ENCODE data around the gene DTX2. TPM values are rescaled to one million over a fixed set of nuclear protein-coding genes. Genes with fewer than 3 reads are reported as not detected.
"Not testable (repeated sequence)": the region's sequence is repeated elsewhere in the genome, so short reads cannot be mapped to it uniquely, and the experiment has no call there.

DTX2 gene
- total and polyA plus RNA-seq, 9 donors: 5.2 to 11.3 (median 8.0) TPM

- H3K4me3 ChIP-seq (ENCODE audit: low read length); H3K27me3 ChIP-seq (ENCODE audit: control insufficient read depth, insufficient read depth, low read length); H3K36me3 ChIP-seq (ENCODE audit: control insufficient read depth, insufficient read depth, low read length); DNase-seq; H3K9me3 ChIP-seq (replicated peaks; ENCODE audit: control insufficient read depth, low read depth, low read length); H3K27ac ChIP-seq (ENCODE audit: low read length): not testable (repeated sequence)
- WGBS (ENCODE audit: insufficient coverage): no CpG with 5 or more reads among the region's 31 CpGs
- H3K4me1 ChIP-seq (ENCODE audit: control insufficient read depth, insufficient read depth, low read length): peaks cover 11% of the 10 kb centered on the region
Observed at GRCh38 chr7:76511911-76512885, 50.7 kb downstream of the DTX2 start.

- H3K9me3 ChIP-seq (replicated peaks; ENCODE audit: control insufficient read depth, low read depth, low read length): no peaks in the 10 kb centered on the region
- H3K4me3 ChIP-seq (ENCODE audit: low read length): no peak overlapping the region
- no peaks in the 10 kb centered on the region for H3K27me3 ChIP-seq (ENCODE audit: control insufficient read depth, insufficient read depth, low read length)
- peaks cover 11% of the 10 kb centered on the region for H3K4me1 ChIP-seq (ENCODE audit: control insufficient read depth, insufficient read depth, low read length)
- H3K27ac ChIP-seq (ENCODE audit: low read length): no peak overlapping the region
- 37% methylated on average over 16 of the region's 21 CpGs for WGBS (ENCODE audit: insufficient coverage)
- DNase-seq: no peak
- H3K36me3 ChIP-seq (ENCODE audit: control insufficient read depth, insufficient read depth, low read length): no peaks in the 10 kb centered on the region
Observed at GRCh38 chr7:76512941-76513816, 51.7 kb downstream of the DTX2 start.

GRCh38 chr7:76513817-76514799 lies 52.6 kb downstream of the DTX2 start:
- Histone ChIP-seq H3K9me3 (replicated peaks; ENCODE audit: control insufficient read depth, low read depth, low read length) (no peaks in the 10 kb centered on the region), H3K36me3 (ENCODE audit: control insufficient read depth, insufficient read depth, low read length) (no peaks in the 10 kb centered on the region), H3K4me1 (ENCODE audit: control insufficient read depth, insufficient read depth, low read length) (peaks cover 11% of the 10 kb centered on the region), H3K27ac (ENCODE audit: low read length) (no peak overlapping the region), H3K27me3 (ENCODE audit: control insufficient read depth, insufficient read depth, low read length) (no peaks in the 10 kb centered on the region), H3K4me3 (ENCODE audit: low read length) (no peak overlapping the region)
- no peak for DNase-seq
- WGBS (ENCODE audit: insufficient coverage): 86% methylated on average over 15 of the region's 29 CpGs

GRCh38 chr7:76514926-76515771 lies 53.6 kb downstream of the DTX2 start:
- Histone ChIP-seq H3K4me1 (ENCODE audit: control insufficient read depth, insufficient read depth, low read length) (peaks cover 7% of the 10 kb centered on the region), H3K9me3 (replicated peaks; ENCODE audit: control insufficient read depth, low read depth, low read length) (no peaks in the 10 kb centered on the region), H3K4me3 (ENCODE audit: low read length) (no peak overlapping the region), H3K36me3 (ENCODE audit: control insufficient read depth, insufficient read depth, low read length) (no peaks in the 10 kb centered on the region), H3K27ac (ENCODE audit: low read length) (no peak overlapping the region), H3K27me3 (ENCODE audit: control insufficient read depth, insufficient read depth, low read length) (no peaks in the 10 kb centered on the region)
- no peak for DNase-seq
- WGBS (ENCODE audit: insufficient coverage): 20% methylated on average over 1 of the region's 16 CpGs

- no peaks in the 10 kb centered on the region for H3K9me3 ChIP-seq (replicated peaks; ENCODE audit: control insufficient read depth, low read depth, low read length)
- H3K27ac ChIP-seq (ENCODE audit: low read length): no peak overlapping the region
- no peaks in the 10 kb centered on the region for H3K27me3 ChIP-seq (ENCODE audit: control insufficient read depth, insufficient read depth, low read length)
- H3K4me3 ChIP-seq (ENCODE audit: low read length): no peak overlapping the region
- H3K4me1 ChIP-seq (ENCODE audit: control insufficient read depth, insufficient read depth, low read length): peaks cover 2% of the 10 kb centered on the region
- no peak for DNase-seq
- H3K36me3 ChIP-seq (ENCODE audit: control insufficient read depth, insufficient read depth, low read length): no peaks in the 10 kb centered on the region
- 9% methylated on average over 30 of the region's 32 CpGs for WGBS (ENCODE audit: insufficient coverage)
Observed at GRCh38 chr7:76515999-76516443, 54.5 kb downstream of the DTX2 start.

GRCh38 chr7:76516932-76517331 lies 55.4 kb downstream of the DTX2 start:
- not testable (repeated sequence) for H3K9me3 ChIP-seq (replicated peaks; ENCODE audit: control insufficient read depth, low read depth, low read length); H3K36me3 ChIP-seq (ENCODE audit: control insufficient read depth, insufficient read depth, low read length); DNase-seq; H3K27ac ChIP-seq (ENCODE audit: low read length); H3K4me3 ChIP-seq (ENCODE audit: low read length); H3K4me1 ChIP-seq (ENCODE audit: control insufficient read depth, insufficient read depth, low read length); H3K27me3 ChIP-seq (ENCODE audit: control insufficient read depth, insufficient read depth, low read length)
- 92% methylated on average over 6 of the region's 6 CpGs for WGBS (ENCODE audit: insufficient coverage)

- WGBS (ENCODE audit: insufficient coverage): no CpG with 5 or more reads among the region's 4 CpGs
- DNase-seq: not testable (repeated sequence)
Observed at GRCh38 chr7:76526183-76526582, 64.7 kb downstream of the DTX2 start.

GRCh38 chr7:76531643-76532042 lies 70.1 kb downstream of the DTX2 start:
- whole genome bisulfite sequencing (ENCODE audit: insufficient coverage): no CpG with 5 or more reads among the region's 2 CpGs
- not testable (repeated sequence) for H3K36me3 ChIP-seq (ENCODE audit: control insufficient read depth, insufficient read depth, low read length); H3K27me3 ChIP-seq (ENCODE audit: control insufficient read depth, insufficient read depth, low read length); DNase-seq; H3K27ac ChIP-seq (ENCODE audit: low read length); H3K4me3 ChIP-seq (ENCODE audit: low read length); H3K4me1 ChIP-seq (ENCODE audit: control insufficient read depth, insufficient read depth, low read length); H3K9me3 ChIP-seq (replicated peaks; ENCODE audit: control insufficient read depth, low read depth, low read length)

More at GRCh38 chr7:76526183-76526582, 64.7 kb downstream of the DTX2 start:
- H3K9me3 ChIP-seq (replicated peaks; ENCODE audit: control insufficient read depth, low read depth, low read length); H3K27ac ChIP-seq (ENCODE audit: low read length); H3K4me3 ChIP-seq (ENCODE audit: low read length); H3K4me1 ChIP-seq (ENCODE audit: control insufficient read depth, insufficient read depth, low read length); H3K27me3 ChIP-seq (ENCODE audit: control insufficient read depth, insufficient read depth, low read length); H3K36me3 ChIP-seq (ENCODE audit: control insufficient read depth, insufficient read depth, low read length): not testable (repeated sequence)

GRCh38 chr7:76543197-76543596 lies 81.7 kb downstream of the DTX2 start, which contains the start of gene SPDYE16:
Gene SPDYE16, minus strand, starts transcription at chr7:76543297. Its CDS starts 1,838 bp downstream, at chr7:76541459.
- no CpG with 5 or more reads among the region's 8 CpGs for WGBS (ENCODE audit: insufficient coverage)
- not testable (repeated sequence) for H3K27ac ChIP-seq (ENCODE audit: low read length); H3K36me3 ChIP-seq (ENCODE audit: control insufficient read depth, insufficient read depth, low read length)

More at GRCh38 chr7:76543197-76543596, 81.7 kb downstream of the DTX2 start, which contains the start of gene SPDYE16:
- not testable (repeated sequence) for DNase-seq; H3K4me3 ChIP-seq (ENCODE audit: low read length); H3K27me3 ChIP-seq (ENCODE audit: control insufficient read depth, insufficient read depth, low read length); H3K9me3 ChIP-seq (replicated peaks; ENCODE audit: control insufficient read depth, low read depth, low read length); H3K4me1 ChIP-seq (ENCODE audit: control insufficient read depth, insufficient read depth, low read length)

Data from muscle of leg (tissue), 11 donors.